ENCODE measurements around the gene VGLL1.

DNA sequence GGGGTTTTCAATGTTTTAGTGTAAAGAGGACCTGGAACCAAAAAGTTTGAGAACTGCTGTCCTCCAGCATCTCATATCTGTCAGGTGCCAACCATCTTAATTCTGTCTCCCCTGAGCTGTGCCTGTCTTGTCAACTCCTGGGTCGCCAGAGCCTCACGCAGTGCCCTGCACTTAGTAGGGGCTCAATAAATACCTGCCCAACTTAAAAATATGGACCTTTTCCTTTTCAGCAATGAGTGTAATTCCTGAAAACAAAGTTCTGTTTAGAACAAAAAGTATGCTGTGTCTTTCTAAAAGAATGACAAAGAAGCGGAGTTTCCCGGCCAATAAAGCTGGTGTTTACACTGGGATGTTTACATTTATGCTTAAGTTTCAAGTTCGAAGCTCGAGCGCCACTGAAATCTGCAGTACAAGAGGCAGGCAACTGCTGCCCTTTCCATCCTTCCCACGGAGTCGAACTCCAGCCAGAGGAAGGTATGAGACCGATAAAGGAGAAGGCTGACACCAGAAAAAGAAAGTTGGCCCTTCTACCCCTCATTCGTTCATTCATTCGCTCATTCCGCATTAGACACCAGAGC is 35.7 kb upstream of the VGLL1 start:
- TF ChIP-seq, protein P1, sequence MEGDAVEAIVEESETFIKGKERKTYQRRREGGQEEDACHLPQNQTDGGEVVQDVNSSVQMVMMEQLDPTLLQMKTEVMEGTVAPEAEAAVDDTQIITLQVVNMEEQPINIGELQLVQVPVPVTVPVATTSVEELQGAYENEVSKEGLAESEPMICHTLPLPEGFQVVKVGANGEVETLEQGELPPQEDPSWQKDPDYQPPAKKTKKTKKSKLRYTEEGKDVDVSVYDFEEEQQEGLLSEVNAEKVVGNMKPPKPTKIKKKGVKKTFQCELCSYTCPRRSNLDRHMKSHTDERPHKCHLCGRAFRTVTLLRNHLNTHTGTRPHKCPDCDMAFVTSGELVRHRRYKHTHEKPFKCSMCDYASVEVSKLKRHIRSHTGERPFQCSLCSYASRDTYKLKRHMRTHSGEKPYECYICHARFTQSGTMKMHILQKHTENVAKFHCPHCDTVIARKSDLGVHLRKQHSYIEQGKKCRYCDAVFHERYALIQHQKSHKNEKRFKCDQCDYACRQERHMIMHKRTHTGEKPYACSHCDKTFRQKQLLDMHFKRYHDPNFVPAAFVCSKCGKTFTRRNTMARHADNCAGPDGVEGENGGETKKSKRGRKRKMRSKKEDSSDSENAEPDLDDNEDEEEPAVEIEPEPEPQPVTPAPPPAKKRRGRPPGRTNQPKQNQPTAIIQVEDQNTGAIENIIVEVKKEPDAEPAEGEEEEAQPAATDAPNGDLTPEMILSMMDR (conservative IDR thresholded peaks at IDR 0.05; ENCODE audit: low read depth in 2 of 2), result no peak
- TF ChIP-seq, protein P2, sequence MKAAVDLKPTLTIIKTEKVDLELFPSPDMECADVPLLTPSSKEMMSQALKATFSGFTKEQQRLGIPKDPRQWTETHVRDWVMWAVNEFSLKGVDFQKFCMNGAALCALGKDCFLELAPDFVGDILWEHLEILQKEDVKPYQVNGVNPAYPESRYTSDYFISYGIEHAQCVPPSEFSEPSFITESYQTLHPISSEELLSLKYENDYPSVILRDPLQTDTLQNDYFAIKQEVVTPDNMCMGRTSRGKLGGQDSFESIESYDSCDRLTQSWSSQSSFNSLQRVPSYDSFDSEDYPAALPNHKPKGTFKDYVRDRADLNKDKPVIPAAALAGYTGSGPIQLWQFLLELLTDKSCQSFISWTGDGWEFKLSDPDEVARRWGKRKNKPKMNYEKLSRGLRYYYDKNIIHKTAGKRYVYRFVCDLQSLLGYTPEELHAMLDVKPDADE (IDR thresholded peaks at IDR 0.05), result no peak
- TF ChIP-seq EZH2 (IDR thresholded peaks at IDR 0.05; ENCODE audit: low read depth, unreplicated experiment) (no peak), REST (IDR thresholded peaks at IDR 0.05; ENCODE audit: unreplicated experiment) (no peak), STAT1 (IDR thresholded peaks at IDR 0.05; ENCODE audit: unreplicated experiment) (no peak), POLR2AphosphoS5 (IDR thresholded peaks at IDR 0.05; ENCODE audit: low read depth) (no peak), ZNF462 (CRISPR knock-in tag; IDR thresholded peaks at IDR 0.05) (no peak), NANOG (IDR thresholded peaks at IDR 0.05; ENCODE audit: borderline replicate concordance) (no peak), ZNF331 (CRISPR knock-in tag; IDR thresholded peaks at IDR 0.05; ENCODE audit: low read depth) (no peak)
